Muscle of leg (tissue), 11 donors: ENCODE data around the gene NOL7. TPM values are rescaled to one million over a fixed set of nuclear protein-coding genes. Genes with fewer than 3 reads are reported as not detected.

Experiments
- DNase-seq: peaks from one replicate; pipeline ENCODE4 v3.0.0; 2013
- H3K27ac ChIP-seq: one replicate; pipeline ENCODE4 v1.5.1; 2013; ENCODE audit warnings: mild to moderate bottlenecking, low read length, control low read depth
- H3K27me3 ChIP-seq: one replicate; pipeline ENCODE4 v1.6.1; 2013; ENCODE audit warnings: low read length; ENCODE audit not compliant: control insufficient read depth, insufficient read depth
- H3K36me3 ChIP-seq: one replicate; pipeline ENCODE4 v1.6.1; 2013; ENCODE audit warnings: low read length; ENCODE audit not compliant: control insufficient read depth, insufficient read depth
- H3K4me1 ChIP-seq: one replicate; pipeline ENCODE4 v1.6.1; 2013; ENCODE audit warnings: low read length; ENCODE audit not compliant: control insufficient read depth, insufficient read depth
- H3K4me3 ChIP-seq: one replicate; pipeline ENCODE4 v1.5.1; 2013; ENCODE audit warnings: low read length, control low read depth
- H3K9me3 ChIP-seq: replicated peaks from 2 replicates; pipeline ENCODE4 v1.6.1; 2013; ENCODE audit warnings: low read depth, low read length; ENCODE audit not compliant: control insufficient read depth
- WGBS: methylation state at CpG from one replicate; pipeline ENCODE4 v1.1.5; 2013; ENCODE audit warnings: missing lambda C conversion rate; ENCODE audit not compliant: insufficient coverage; 5-methylcytosine and 5-hydroxymethylcytosine counted together
- polyA plus RNA-seq, 8 donors: library from polyadenylated mRNA; unstranded; fragments of 120-200 nt; gene quantifications; one replicate each; pipeline versions ENCODE4 v1.2.1 to v1.2.3, GENCODE V29; 2013; ENCODE audit warnings: inconsistent platforms in 1 of 8, low replicate concordance in 1 of 8; ENCODE audit not compliant: insufficient read length in 8 of 8, insufficient read depth in 1 of 8
- total RNA-seq: library from RNA; stranded (reverse); fragments of 120-200 nt; gene quantifications from one replicate; pipeline ENCODE4 v1.2.4, GENCODE V29; 2013

The NOL7 gene
- total and polyA plus RNA-seq, 9 donors, result 49.7 to 69.0 (median 64.6) TPM

GRCh38 chr6:13663986-13664385 is 48.9 kb downstream of the NOL7 start:
- no peak for DNase-seq
- Histone ChIP-seq H3K9me3 (no peaks in the 10 kb centered on the region), H3K27me3 (no peaks in the 10 kb centered on the region), H3K4me1 (no peaks in the 10 kb centered on the region), H3K4me3 (no peak overlapping the region), H3K27ac (no peak overlapping the region), H3K36me3 (no peaks in the 10 kb centered on the region)
- WGBS, result 100% methylated on average over 1 of the region's 4 CpGs

- Histone ChIP-seq H3K27me3 (no peaks in the 10 kb centered on the region), H3K9me3 (no peaks in the 10 kb centered on the region), H3K4me3 (no peak overlapping the region), H3K27ac (no peak overlapping the region), H3K4me1 (no peaks in the 10 kb centered on the region), H3K36me3 (no peaks in the 10 kb centered on the region)
- DNase-seq, result no peak
These were observed 49.7 kb downstream of the NOL7 start for GRCh38 chr6:13664703-13665352.

- Histone ChIP-seq H3K27ac (no peak overlapping the region), H3K4me3 (no peak overlapping the region), H3K9me3 (no peaks in the 10 kb centered on the region), H3K4me1 (no peaks in the 10 kb centered on the region), H3K36me3 (no peaks in the 10 kb centered on the region), H3K27me3 (no peaks in the 10 kb centered on the region)
- WGBS, result no CpG with 5 or more reads among the region's 8 CpGs
- DNase-seq, result no peak
These were observed 51.3 kb downstream of the NOL7 start for GRCh38 chr6:13666194-13667105.

- no peaks in the 10 kb centered on the region for H3K4me1 ChIP-seq
- H3K9me3 ChIP-seq, result no peaks in the 10 kb centered on the region
- H3K27me3 ChIP-seq, result no peaks in the 10 kb centered on the region
- H3K4me3 ChIP-seq, result no peak overlapping the region
- H3K27ac ChIP-seq, result no peak overlapping the region
- H3K36me3 ChIP-seq, result no peaks in the 10 kb centered on the region
- WGBS, result no CpG with 5 or more reads among the region's 2 CpGs
- no peak for DNase-seq
These were observed 52.5 kb downstream of the NOL7 start for GRCh38 chr6:13667655-13668054.

GRCh38 chr6:13668291-13668928 is 53.3 kb downstream of the NOL7 start:
- H3K4me3 ChIP-seq, result no peak overlapping the region
- no CpG with 5 or more reads among the region's 2 CpGs for WGBS
- no peaks in the 10 kb centered on the region for H3K9me3 ChIP-seq
- no peak for DNase-seq
- no peaks in the 10 kb centered on the region for H3K36me3 ChIP-seq
- no peaks in the 10 kb centered on the region for H3K4me1 ChIP-seq
- no peak overlapping the region for H3K27ac ChIP-seq
- H3K27me3 ChIP-seq, result no peaks in the 10 kb centered on the region

- DNase-seq, result no peak
- Histone ChIP-seq H3K27ac (no peak overlapping the region), H3K36me3 (no peaks in the 10 kb centered on the region), H3K9me3 (no peaks in the 10 kb centered on the region), H3K4me3 (no peak overlapping the region), H3K27me3 (no peaks in the 10 kb centered on the region), H3K4me1 (no peaks in the 10 kb centered on the region)
- WGBS, result 89% methylated on average over 3 of the region's 5 CpGs
These were observed 54.3 kb downstream of the NOL7 start for GRCh38 chr6:13669476-13669875.

Other genes with a start within 250 kb of the NOL7 start
- gene GFOD1, start 127.7 kb upstream of the NOL7 start, total RNA-seq, result 3.2 TPM
- gene GFOD1, start 127.7 kb upstream of the NOL7 start, polyA plus RNA-seq, result 1 to 10 TPM; 2.1 to 4.1 (median 2.5) TPM
- gene SIRT5, start 40.7 kb upstream of the NOL7 start, total RNA-seq, result 10.0 TPM
- 10 to 100 TPM in 2 of 8 donors, 1 to 10 TPM in 6; 6.0 to 10.4 (median 8.2) TPM for gene SIRT5, start 40.7 kb upstream of the NOL7 start, polyA plus RNA-seq
- 23.4 TPM for gene RANBP9, start 96.5 kb downstream of the NOL7 start, total RNA-seq
- gene RANBP9, start 96.5 kb downstream of the NOL7 start, polyA plus RNA-seq, result 10 to 100 TPM; 25.3 to 35.6 (median 28.1) TPM
- 16.1 TPM for gene MCUR1, start 199.2 kb downstream of the NOL7 start, total RNA-seq
- 10 to 100 TPM; 24.9 to 32.8 (median 28.0) TPM for gene MCUR1, start 199.2 kb downstream of the NOL7 start, polyA plus RNA-seq